HG03342 (cell line): ENCODE measurements around the gene ECHDC1.
A peak's percentile ranks its signal among the peaks of the same experiment; 100 is the strongest.
"Not testable (repeated sequence)": the region's sequence is repeated elsewhere in the genome, so short reads cannot be mapped to it uniquely, and the experiment has no call there.

Experiments used
- ATAC-seq: cut with Tn5 transposase; IDR thresholded peaks from one replicate; pipeline ENCODE4 v1.9.1; 2021; ENCODE audit warnings: mild to moderate bottlenecking, moderate library complexity; ENCODE audit not compliant: unreplicated experiment

ECHDC1 gene

DNA sequence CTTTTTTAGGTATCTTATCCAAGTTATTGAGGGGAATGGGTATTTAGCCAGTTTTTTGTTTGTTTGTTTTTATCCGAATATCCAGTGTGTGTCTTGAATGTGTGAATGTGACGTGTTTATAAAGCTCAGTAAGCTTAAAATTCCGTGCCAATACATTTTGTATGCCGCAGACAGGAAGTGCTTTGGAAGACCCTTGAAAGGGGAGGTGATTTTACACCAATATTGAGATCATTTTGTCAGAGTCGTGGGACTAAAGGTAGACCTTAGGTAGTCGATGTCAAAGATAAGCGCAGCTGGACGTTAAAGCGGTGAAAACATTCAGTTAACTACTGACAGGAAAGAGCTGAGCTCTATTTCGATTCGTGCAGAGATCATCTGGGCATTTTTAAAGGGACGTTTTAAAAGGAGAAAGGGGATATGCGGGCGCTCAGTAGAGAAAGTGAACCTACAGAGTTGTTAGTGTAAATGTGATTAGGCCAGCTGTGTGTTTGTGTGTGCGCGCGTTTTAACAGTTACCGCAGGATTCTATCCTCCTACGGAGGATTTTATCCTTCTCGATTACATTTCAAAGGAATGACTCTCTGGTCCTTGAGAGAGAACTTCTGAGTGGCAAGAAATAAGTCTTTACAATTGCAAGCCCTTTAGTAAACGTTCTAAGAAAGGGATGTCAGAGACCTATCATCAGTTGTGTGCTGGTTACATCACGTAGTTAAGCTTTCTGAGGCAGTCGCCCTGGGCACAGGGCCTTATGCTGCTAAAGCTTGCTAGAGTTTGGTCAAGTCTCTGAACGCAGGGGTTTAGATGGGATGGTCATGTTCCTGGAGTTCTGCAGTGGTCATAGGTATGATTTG lies 625 bp upstream of the ECHDC1 start:
- ATAC-seq: no peak

- ATAC-seq: peak; percentile 8
Observed at GRCh38 chr6:127342296-127342945, 988 bp downstream of the ECHDC1 start.

GRCh38 chr6:127341471-127342202 lies 1.8 kb downstream of the ECHDC1 start:
- ATAC-seq: peak; percentile 43

- no peak for ATAC-seq
Observed at GRCh38 chr6:127340171-127340570, 3.2 kb downstream of the ECHDC1 start.

GRCh38 chr6:127338936-127339335 lies 4.5 kb downstream of the ECHDC1 start:
- no peak for ATAC-seq

DNA sequence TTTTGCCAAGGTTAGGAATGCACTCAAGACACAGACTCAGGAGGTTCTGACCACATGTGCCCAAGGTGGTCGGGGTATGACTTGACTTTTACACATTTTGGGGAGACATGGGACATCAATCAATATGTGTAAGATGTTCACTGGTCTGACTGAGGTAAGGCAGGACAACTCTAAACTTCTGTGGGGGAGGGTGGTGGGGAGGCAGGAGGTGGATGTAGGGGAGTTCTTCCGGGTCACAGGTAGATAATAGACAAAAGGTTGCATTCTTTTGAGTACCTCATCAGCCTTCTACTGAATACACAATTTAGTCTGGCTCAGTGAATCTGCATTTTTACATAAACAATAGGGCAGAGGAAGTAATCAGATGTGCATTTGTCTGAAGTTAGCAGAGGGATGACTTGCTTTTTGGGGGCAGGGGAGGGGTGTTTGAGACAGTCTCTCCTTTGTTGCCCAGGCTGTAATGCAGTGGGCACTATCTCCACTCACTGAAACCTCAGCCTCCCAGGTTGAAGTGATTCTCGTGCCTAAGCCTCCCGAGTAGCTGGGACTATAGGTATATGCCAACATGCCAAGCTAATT lies 10.9 kb downstream of the ECHDC1 start:
- no peak for ATAC-seq

DNA sequence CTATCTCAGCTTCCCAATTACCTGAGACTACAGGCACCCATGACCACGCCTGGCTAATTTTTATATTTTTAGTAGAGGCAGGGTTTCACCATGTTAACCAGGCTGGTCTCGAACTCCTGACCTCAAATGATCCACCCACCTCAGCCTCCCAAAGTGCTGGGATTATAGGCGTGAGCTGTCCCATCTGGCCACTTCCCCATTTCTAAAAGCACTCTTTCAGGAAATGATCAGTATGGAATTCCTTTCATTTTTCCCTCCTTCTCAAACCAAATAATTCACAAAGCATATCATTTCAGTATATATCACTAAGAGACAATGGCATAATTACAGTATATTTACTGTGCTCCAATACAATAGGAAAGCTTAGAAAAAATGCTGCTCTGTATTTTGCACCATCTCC lies 12.2 kb downstream of the ECHDC1 start:
- ATAC-seq: not testable (repeated sequence)

DNA sequence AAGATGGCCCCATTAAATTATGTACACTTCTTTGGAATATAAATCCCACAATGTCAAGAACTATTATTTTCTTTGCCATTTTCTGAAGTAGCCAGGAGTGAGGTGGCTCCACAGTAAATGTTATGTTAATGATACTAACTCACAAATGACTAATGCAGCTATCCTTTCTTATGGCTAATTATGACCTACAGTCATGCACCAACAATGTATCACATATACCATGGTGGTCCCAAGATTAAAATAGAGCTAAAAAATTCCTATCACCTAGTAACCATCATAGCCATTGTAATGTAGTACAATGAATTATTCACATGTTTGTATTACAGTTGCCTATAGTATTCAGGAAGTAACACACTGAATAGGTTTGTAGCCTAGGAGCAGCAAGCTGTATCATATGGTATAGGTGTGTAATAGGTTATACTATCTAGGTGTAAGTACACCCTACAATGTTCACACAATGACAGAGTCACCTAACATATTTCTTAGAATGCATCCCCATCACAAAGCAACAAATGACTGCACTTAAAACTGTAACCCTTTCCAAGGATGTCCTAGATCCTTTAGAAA lies 15.3 kb downstream of the ECHDC1 start:
- ATAC-seq: no peak

DNA sequence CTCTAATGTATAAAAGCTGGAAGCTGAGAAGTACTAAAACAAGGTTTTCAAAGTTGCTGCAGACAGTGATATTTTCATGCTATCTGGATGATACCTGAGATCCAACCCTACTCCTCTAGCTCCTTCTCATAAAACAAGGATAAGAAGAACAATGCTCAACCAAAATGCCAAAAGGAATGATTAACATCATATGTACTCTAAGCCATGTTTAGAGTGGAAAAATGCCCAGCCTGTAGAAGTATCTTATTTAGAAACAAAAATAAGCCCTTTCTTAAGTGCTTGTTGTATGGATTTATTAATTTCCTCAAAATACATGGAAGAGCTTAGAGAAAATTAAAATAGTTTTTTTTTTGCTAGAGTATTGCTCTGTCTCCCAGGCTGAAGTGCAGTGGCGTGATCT lies 23.7 kb downstream of the ECHDC1 start:
- no peak for ATAC-seq

DNA sequence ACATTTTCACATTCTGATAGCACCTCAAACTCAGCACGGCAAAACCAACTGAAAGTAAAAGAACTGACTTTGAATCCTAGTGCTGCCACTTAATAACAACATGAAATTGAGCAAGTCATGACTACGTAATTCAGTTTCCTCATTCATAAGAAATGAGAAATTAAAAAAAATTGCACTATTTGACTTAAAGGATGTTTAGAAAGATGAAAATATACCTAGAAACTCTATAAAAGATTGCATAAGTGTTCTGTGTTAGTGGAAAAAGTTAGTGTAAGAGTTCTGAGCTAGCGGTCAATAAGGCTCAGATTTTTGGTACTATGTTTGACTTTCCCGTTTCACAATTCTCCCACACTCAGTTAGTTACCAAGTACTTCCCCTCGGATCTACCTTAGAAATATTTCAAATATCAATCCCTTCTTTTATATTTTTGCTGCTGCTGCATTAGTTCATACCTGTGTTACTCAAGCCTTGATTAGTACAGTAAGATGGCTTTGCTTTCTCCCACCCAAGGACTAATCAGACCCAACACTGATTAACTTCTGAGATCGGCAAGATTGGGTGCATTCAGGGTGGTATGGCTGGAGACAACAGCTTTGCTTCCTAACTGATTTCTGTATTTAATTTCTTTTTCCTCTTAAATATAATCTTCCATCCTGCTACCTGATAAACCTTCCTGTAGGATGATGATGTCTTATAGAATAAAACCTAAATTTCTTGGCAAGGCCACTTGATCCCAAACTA lies 25.9 kb downstream of the ECHDC1 start:
- no peak for ATAC-seq

DNA sequence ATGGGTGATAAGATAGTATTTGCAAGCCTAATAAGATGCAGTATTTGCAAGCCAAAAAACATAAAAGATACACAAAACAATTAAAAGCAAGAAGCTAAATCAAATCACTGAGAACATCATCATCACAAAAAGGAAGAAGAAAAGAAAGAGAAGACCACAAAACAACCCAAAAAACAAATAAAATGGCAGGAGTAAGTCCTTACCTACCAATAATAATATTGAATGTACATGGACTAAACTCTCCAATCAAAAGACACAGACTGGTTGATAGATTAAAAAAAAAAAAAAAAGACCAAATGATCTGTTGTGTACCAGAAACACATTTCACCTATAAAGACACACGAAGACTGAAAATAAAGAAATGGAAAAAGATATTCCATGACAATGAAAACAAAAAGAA lies 37.7 kb downstream of the ECHDC1 start:
- ATAC-seq: no peak

- ATAC-seq: peak; percentile 15
Observed at GRCh38 chr6:127303917-127304316, 39.5 kb downstream of the ECHDC1 start.

- ATAC-seq: peak; percentile 80
Observed at GRCh38 chr6:127302728-127303660, 40.4 kb downstream of the ECHDC1 start.

- no peak for ATAC-seq
Observed at GRCh38 chr6:127301199-127301700, 42.2 kb downstream of the ECHDC1 start.

- ATAC-seq: no peak
Observed at GRCh38 chr6:127300411-127300810, 43.0 kb downstream of the ECHDC1 start.

DNA sequence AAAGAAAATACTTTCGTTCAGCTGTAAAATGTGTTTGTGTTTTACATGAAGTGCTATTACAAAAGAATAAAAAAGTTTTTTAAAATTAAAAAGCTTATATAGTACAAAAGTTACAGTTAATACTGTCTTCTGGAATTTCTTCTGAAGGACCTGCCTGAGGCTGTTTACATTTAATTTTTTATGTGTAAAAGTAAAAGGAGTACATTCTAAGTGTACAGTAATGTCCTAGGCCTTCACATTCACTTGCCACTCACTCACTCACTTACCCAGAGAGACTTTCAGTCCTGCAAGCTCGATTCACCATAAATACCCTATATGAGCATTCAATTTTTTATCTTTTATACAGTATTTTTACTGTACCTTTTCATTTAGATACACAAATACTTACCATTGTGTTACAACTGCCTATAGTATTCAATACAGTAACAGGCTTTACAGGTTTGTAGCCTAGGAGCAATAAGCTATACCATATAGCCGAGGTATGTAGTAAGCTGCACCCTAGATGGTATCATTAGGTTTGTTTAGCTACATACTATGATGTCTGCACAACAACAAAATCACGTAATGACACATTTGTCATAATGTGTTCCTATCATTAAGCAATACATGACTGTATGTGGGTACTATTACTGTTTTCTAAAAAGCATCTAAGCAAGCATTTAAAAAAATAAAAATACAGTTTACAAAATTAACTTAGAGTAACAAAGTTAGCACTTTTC lies 43.7 kb downstream of the ECHDC1 start:
- ATAC-seq: no peak

DNA sequence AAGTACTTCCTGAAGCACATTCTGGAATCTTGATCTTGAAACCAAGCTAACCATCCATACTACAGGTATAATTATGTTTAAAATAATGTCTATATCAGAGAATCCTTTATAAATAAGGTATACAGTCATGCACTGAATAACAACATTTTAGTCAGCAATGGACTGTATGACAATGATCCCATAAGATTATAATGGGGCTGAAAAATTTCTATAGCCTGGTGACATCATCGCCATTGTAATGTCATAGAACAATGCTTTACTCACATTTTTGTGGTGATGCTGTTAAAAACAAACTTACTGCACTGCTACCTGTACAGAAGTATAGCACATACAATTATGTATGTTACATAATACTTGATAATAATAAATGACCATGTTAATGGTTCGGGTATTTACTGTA lies 44.9 kb downstream of the ECHDC1 start:
- ATAC-seq: no peak

- ATAC-seq: no peak
Observed at GRCh38 chr6:127297502-127298070, 45.8 kb downstream of the ECHDC1 start.
